GM21528 (cell line): Measurements from ENCODE around the gene FRMPD2.
"Not testable (repeated sequence)": the region's sequence is repeated elsewhere in the genome, so short reads cannot be mapped to it uniquely, and the experiment has no call there.

ENCODE experiments used
- ATAC-seq: cut with Tn5 transposase; IDR thresholded peaks from one replicate; pipeline ENCODE4 v1.9.1; 2021; ENCODE audit warnings: mild to moderate bottlenecking, moderate library complexity; ENCODE audit not compliant: unreplicated experiment, low FRiP score

The FRMPD2 gene

DNA sequence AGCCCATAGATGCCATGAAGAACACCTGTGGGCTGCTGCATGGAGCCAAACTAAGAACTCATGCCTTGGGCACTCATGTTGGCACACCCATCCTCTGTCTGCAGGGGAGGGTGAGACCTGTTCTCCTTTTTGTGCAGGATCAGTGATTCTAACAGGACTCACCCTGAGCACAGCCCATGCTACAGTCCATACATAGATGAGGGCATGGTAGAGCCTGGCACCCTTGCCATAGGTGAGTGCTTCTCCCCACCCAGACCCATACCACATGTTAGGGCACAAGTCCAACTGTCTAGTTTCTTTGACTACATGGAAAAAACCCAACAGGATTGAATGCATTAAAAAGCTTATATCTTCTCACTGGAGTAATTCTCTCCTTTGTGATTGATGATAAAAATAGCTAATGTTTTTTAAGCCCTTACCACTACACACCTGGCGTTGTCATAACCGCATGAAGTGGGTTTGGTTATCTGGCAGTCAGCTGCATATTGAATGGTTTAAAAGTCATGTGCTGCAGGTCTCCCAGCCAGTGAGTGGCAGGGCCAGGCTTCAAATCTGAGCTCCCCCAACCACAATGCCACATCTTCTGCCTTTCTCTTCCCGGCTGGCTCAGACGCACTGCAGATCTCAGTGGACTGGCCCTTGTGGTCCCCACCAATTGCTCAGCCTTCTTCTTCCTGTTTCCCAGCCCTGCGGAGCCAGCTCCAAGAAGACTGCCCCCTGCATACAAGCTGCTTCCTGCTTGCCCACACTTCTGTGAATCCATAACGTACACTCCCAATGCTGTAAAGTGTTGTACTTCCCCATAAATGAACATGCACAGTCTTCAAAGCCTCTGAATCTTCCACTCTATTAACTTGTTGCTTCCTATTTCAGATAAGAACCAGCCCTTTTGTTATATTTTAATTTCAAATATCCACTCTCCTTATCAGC lies 120.0 kb downstream of the FRMPD2 start:
- ATAC-seq = not testable (repeated sequence)

DNA sequence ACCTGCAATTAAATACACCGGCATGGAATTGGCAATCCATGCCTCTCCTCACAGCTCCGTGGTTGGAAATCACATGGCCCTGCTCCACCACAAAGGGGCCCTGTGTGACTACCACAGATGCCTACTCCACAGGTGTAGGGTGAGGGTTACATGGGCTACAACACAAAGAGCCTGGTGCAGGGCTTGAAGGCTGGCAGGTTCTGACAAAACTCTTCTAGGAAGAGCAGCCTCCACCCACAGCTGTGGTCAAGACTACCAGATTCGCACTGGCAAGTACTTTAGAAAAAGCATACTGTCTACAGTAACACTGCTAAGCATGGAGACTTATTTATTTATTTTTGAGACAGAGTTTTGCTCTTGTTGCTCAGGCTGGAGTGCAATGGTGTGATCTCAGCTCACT lies 126.9 kb downstream of the FRMPD2 start:
- ATAC-seq = not testable (repeated sequence)

DNA sequence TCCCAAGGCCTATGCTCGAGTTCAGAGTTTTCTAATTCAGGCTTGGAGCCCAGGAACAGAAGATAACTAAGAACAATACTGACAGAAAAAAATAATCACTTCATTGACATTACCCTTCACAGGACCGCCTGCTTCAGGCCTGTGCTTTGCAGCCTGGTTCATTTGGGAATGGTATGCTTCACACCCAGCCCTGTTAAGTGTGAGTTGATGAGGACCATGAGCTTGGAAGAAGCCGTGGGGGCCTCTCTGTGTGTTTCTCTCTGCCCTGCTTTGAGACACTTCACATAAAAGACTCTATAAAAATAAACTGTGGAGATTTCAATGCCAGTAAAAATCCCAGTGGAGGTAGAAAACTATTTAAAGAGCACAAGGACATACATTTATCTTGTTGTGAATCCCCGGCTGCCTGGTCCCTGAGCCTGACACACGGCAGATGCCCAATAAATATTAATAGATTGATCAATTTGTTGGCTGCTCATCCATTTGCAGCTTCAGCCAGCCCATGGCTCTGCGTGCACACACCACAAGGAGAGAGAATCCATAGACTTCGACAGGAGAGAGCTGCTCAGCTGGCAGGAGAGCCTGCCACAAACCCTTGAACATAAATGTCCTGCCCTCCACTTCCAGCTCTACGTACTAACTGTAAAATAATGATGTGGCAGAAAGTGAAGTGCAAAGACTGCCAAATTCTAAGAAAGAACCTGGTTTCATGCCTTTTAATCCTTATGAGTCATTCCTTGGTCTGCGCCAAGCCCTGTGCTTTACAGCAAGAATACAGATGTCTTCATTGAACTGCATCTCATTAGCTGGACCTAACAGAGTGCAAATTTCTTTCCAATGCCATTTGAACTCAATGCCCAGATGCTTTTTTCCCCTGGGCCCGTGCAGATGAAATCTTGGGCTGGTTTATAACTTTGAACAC lies 130.5 kb downstream of the FRMPD2 start:
- not testable (repeated sequence) for ATAC-seq

DNA sequence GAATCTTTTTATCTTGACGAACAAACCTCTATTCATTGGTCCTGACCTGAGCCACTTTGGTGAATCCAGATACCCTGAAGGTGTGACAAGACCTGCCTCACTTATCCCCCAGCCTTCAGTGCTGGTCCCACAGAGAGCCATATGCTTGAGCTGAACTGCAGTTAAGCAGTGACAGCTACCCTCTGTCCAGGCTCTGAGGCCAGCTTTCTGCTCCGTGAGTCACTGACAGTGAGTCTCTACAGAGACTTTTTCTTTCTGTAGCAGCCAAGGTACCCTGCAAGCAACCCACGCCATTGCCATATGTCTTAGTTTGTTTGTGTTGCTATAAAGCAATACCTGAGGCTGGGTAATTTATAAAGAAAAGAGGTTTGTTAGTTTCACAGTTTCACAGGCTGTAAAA lies 133.5 kb downstream of the FRMPD2 start:
- not testable (repeated sequence) for ATAC-seq

DNA sequence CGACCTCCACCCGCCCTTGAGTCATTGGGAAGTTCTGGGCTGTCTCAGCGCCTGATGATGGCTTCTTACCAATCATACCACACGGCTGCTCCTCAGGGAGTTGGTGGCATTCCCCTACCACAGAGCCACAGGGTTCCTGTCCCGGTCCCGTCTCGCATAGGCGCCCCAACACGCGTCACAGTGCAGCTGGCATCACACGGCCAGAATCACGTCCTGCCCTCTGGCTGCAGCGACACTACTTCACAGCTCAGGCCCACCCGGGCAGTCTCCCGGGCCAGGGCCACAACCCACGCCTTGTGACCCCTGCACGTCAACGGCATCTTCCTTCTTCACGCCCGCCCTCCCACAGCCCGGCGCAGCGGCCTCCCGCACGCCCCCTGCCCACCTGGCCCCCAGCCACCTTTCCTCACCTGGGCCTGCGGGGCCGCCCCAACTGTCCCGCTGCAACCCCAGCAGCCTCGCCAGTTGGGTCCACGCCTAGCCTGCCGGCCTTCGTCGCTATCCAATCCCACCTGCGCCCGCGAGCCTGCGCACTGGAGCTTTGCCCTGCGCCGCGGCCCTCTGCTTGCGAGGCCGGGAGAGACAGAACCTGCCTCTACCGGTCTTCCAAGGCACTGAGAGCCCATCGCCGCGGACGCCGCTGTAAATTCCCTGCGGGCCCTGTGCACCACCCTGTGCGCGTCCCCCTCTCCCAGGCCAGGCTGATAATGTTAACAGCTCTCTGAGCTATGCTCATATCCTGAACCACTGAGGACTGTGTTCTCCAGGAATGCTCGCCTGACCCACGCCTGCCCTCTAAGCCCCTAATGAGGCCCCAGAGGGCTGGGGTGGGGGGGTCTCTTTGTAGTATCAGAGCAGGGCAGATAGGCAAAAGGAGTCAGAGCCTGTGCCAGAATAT lies 134.3 kb downstream of the FRMPD2 start:
- not testable (repeated sequence) for ATAC-seq

DNA sequence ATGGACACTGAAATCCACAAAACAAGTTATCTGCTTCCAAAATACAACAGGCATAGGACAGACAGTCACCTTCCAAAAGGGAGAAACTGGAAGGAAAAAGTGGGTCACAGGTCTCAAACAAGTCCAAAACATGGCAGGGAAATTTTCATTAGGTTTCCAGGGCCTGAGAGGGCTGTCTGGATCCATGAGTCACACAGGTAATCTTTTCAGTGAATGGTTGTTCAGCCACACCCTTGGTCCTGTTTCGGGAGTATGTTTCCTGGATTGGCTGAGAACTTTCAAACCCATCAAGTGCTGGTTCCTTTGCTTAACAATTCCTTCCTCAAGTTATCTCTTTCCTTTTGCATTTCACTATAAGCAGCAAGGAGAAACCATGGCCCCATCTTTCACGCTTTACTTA lies 145.5 kb downstream of the FRMPD2 start:
- ATAC-seq = not testable (repeated sequence)

DNA sequence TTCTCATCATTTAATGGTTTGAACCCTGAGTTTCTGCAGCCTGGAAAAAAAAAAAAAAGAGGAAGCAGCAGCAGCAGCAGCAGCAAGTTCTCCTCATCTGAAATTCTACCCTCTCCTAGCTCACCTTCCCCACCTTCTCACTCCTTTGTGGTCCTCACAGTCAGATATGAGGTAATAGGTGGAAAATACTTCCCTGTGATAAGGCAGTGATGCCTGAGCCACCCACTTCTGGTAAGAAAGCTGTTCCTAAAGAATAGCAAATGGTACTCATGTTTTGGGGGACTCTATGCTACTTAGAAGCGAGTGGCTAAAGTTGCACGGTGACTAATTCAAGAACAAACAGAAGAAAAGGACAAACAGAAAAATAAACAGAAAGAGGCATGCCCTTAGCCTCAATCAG lies 148.2 kb downstream of the FRMPD2 start:
- not testable (repeated sequence) for ATAC-seq

DNA sequence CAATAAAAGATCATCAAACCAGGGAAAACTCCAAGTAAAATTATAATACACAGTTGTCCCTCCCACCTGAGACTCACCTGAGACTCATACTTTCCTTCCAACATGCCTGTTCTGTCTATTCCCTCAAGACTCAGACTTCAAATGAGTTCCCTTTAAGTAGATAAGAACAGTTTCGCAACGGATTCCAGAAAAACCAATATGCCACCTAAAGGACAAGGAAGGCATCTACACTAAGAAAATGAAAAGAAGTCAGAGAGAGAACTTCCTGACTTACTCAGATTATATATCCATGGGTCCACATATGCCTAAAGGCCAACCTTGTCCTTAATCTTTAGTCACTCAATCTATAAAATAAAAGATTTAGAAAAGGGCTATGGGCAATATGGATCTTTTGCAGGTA lies 148.9 kb downstream of the FRMPD2 start:
- not testable (repeated sequence) for ATAC-seq

DNA sequence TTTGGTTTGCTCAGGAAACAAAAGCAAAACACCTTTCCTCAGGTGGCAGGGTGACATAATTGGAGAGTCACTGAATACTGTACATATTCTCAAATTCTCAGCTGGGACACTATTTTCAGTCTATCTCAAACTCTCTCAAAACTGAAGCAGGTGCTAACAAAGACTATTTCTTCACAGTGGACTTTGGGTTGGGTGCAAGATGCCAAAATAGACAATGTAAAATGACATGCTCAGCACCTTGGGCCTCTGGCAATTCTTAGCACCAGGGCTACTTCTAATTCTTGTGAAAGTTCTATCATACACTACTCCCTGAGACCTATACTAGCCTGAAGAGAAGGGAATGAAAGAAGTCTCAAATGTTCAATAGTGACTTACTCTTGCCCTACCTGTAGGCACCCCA lies 151.9 kb downstream of the FRMPD2 start:
- not testable (repeated sequence) for ATAC-seq

DNA sequence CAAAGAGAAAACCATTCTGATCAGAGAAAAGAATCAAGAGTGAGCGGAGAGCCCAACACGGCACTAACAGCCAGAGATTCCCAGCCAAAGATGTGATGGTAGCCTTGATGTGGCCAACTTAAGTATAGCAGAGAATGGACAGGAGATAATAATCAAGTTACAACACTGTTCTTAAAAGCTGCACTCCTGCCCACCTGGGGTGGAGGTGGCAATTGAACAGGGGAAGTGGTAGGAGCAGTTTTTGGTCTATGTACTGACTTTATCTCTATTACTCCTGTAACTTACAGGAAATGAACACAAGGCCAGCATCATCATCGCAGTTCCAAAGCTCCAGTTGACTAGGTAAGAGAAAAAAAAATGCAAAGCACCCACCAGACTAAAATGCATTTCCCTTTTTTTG lies 164.2 kb downstream of the FRMPD2 start:
- ATAC-seq = not testable (repeated sequence)
